Nephron progenitor cell (in vitro differentiated cells): ENCODE results near the gene CARNS1.
A peak's percentile ranks its signal among the peaks of the same experiment; 100 is the strongest.

Experiments
- DNase-seq: peaks from one replicate; pipeline ENCODE4 v3.0.0; 2021
- H3K27ac Mint-ChIP-seq: 2 replicates; pipeline ENCODE4 v1.8.0; 2021; ENCODE audit warnings: mild to moderate bottlenecking, moderate library complexity, mixed read lengths
- H3K27me3 Mint-ChIP-seq: 2 replicates; pipeline ENCODE4 v1.8.0; 2021; ENCODE audit warnings: mild to moderate bottlenecking, low read depth, mixed read lengths; ENCODE audit not compliant: poor library complexity
- H3K36me3 Mint-ChIP-seq: 2 replicates; pipeline ENCODE4 v1.8.0; 2021; ENCODE audit warnings: low read depth, mixed read lengths
- H3K4me1 Mint-ChIP-seq: 2 replicates; pipeline ENCODE4 v1.8.0; 2021; ENCODE audit warnings: mixed read lengths
- H3K4me3 Mint-ChIP-seq: 2 replicates; pipeline ENCODE4 v1.8.0; 2021; ENCODE audit warnings: mild to moderate bottlenecking, moderate library complexity, mixed read lengths
- H3K9me3 Mint-ChIP-seq: 2 replicates; pipeline ENCODE4 v1.8.0; 2021; ENCODE audit warnings: mild to moderate bottlenecking, moderate library complexity, mixed read lengths
- TF ChIP-seq, protein P1 (sequence below): fragments of 200-600 bp; sonication (generic); IDR thresholded peaks from 2 replicates; pipeline ENCODE4 v1.5.0; 2021; ENCODE audit warnings: antibody characterized with exemption

CARNS1 gene

DNA sequence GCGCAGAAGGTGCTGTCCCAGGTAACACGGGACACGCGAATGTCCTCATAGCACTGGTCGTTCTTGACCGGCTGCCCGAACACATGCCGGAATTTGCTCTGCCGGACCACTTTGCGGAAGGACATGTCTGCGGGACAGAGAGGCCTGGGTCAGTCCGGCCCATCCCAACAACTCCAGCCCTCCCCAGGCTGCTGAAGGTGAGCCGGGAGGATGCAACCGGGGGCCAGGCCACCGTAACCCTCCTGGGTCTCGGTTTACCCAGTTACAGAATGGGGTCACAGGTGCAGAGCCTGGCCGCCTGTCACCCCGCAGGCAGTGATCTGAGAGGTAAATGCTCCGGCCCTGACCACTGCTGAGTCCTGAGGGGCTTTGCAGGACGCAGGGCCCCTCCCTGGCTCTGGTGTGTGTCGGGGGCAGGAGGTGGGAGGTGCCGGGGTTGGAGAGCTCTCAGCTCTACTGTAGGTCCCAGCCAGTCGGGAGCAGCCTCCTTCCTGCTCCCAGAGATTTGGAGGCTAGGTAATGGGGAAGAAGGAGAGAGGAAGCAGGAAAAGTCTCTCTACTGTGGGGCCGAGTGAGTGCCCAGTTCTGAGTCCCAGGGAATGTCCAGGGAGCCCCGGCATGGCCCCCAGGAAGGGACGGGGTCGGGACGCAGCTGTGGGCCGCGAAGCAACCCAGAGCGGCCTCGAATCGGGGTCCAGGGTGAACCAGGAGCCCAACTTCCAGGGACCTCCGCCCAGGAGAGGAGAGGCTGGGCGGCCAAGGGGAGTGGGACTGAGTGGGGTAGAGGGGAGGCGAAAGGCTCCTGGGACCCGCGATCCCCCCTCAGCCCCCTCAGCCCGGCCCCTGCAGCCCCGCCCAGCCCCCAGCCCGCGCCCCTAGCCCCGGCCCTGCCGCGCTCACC lies 27.3 kb downstream of the CARNS1 start:
- H3K4me3 Mint-ChIP-seq = peak overlapping the region; percentile 88
- no peak for DNase-seq
- H3K27me3 Mint-ChIP-seq = peaks cover 5% of the 10 kb centered on the region
- peaks cover 5% of the 10 kb centered on the region for H3K36me3 Mint-ChIP-seq
- H3K27ac Mint-ChIP-seq = peak overlapping the region; percentile 79
- peaks cover 28% of the 10 kb centered on the region for H3K4me1 Mint-ChIP-seq
- TF ChIP-seq, protein P1, sequence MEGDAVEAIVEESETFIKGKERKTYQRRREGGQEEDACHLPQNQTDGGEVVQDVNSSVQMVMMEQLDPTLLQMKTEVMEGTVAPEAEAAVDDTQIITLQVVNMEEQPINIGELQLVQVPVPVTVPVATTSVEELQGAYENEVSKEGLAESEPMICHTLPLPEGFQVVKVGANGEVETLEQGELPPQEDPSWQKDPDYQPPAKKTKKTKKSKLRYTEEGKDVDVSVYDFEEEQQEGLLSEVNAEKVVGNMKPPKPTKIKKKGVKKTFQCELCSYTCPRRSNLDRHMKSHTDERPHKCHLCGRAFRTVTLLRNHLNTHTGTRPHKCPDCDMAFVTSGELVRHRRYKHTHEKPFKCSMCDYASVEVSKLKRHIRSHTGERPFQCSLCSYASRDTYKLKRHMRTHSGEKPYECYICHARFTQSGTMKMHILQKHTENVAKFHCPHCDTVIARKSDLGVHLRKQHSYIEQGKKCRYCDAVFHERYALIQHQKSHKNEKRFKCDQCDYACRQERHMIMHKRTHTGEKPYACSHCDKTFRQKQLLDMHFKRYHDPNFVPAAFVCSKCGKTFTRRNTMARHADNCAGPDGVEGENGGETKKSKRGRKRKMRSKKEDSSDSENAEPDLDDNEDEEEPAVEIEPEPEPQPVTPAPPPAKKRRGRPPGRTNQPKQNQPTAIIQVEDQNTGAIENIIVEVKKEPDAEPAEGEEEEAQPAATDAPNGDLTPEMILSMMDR = no peak
- H3K9me3 Mint-ChIP-seq = no peaks in the 10 kb centered on the region

DNA sequence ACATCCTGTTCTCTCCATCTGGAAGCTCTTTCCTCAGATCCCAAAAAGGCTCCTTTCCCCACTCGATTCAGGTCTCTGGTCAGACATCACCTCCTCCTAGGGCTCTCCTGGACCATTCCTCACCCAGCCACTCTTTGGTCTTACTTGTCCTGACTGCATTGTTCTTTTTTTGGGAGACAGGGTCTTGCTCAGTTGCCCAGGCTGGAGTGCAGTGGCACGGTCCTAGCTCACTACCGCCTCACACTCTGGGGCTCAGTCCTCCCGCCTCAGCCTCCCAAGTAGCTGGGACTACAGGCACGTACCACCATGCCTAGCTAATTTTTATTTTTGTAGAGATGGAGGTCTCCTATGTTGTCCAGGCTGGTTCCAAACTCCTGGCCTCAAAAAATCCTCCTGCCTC lies 30.0 kb downstream of the CARNS1 start:
- DNase-seq = no peak
- Mint-ChIP-seq H3K9me3 (no peaks in the 10 kb centered on the region), H3K27ac (no peak overlapping the region), H3K27me3 (peaks cover 5% of the 10 kb centered on the region), H3K36me3 (no peaks in the 10 kb centered on the region), H3K4me1 (peaks cover 42% of the 10 kb centered on the region), H3K4me3 (peak overlapping the region; percentile 84)
- TF ChIP-seq, protein P1 = no peak

DNA sequence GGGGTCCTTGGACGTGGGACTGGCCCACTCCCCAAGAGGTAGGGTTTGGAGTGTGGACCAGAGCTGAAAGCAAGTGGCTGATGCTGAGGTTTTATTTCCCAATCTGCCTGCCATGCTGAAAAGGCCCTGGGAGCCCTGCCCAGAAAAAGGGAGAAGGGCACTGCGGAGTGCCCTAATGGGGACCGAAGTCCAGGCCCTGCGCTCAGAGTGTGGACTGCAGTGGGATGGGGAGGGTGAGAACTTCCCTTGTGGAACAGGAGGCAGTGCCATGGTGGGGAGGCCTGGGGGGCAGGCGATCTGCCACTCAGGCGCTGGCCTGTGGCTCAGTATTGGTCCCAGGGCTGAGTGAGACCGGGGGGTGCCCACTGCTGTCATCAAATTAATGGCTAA lies 32.7 kb downstream of the CARNS1 start:
- TF ChIP-seq, protein P1 = no peak
- Mint-ChIP-seq H3K36me3 (no peaks in the 10 kb centered on the region), H3K9me3 (no peaks in the 10 kb centered on the region), H3K4me1 (peaks cover 44% of the 10 kb centered on the region), H3K4me3 (no peak overlapping the region), H3K27me3 (peaks cover 5% of the 10 kb centered on the region), H3K27ac (no peak overlapping the region)
- DNase-seq = no peak

DNA sequence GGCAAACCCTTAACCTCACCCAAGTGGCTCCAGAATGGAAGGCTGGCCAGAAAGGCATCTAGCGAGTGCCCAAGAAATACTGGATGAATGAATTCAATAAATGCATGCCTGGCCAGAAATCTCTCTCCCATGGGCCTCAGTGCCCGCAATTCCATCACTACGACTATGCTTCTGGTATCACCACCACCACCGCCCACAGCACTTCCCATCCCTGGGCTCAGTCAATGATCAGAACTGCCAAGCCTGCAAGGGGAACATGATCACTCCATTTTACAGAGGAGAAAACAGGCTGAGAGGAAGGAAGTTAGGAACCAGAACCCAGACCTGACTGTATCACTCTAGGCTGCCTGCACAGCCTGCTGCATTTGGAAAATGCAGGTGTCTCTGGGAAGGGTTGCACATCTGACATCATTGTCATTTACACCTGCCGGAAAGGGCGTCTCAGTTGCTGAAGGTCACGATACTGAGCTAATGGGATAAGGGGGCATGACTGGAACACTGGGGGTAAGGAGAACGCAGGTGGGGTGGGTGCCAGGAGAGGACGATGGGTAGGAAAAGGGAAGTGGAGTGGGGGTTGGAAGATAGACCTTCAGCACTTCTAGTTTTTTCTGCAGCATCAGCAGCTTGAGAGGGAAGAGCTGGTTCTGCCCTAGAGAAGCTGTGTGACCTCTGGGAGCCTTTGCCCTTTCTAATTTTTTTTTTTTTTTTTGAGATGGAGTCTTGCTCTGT lies 33.8 kb downstream of the CARNS1 start:
- Mint-ChIP-seq H3K27ac (no peak overlapping the region), H3K4me3 (no peak overlapping the region), H3K4me1 (peaks cover 44% of the 10 kb centered on the region), H3K27me3 (peaks cover 5% of the 10 kb centered on the region), H3K36me3 (no peaks in the 10 kb centered on the region), H3K9me3 (no peaks in the 10 kb centered on the region)
- TF ChIP-seq, protein P1 = no peak
- DNase-seq = no peak

DNA sequence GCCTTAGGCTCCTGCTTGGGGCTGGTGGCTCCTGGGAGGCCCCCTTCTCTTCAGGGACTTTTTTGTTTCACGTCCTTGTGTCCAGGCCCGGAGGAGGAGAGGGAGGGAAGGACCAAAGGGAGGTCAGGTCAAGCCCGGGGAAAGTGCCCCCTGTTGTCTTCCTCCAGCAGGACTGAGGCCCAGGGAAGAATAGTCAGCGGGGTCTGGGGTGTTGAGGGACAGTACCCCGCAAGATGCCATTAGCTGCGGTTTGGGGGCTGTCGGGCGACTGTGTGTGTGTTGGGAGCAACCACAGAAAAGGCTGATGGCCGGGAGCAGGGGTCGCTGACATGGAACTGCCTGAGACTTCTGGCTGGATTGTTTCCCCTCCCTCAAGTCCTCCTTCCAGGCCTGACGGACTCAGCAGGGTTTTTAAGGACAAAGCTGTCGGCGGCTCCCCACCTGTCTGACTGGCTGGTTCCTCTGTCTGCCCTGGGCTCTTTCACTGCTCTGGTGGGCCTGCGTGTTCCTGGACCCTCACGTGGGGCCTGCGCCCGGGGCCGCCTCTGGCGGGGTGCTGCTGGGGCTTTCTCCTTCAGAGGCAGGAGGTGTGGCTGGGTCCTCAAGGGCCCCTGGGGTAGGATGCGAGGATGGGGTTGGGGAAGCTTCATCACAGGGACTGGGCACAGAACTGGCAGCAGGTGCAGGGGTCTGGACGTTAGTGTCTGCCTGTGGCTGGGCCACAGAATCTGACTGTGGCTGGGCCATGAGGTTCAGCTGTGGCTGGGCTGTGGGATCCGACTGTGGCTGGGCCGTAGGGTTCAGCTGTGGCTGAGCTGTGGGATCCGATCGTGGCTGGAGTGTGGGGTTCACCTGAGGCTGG lies 35.5 kb downstream of the CARNS1 start:
- H3K27me3 Mint-ChIP-seq = peaks cover under 1% of the 10 kb centered on the region
- H3K27ac Mint-ChIP-seq = peak overlapping the region; percentile 96
- H3K36me3 Mint-ChIP-seq = no peaks in the 10 kb centered on the region
- TF ChIP-seq, protein P1 = no peak
- H3K4me1 Mint-ChIP-seq = peaks cover 38% of the 10 kb centered on the region
- H3K4me3 Mint-ChIP-seq = no peak overlapping the region
- no peak for DNase-seq
- no peaks in the 10 kb centered on the region for H3K9me3 Mint-ChIP-seq
